Measurements from ENCODE around the gene FOXR1. TPM values are rescaled to one million over a fixed set of nuclear protein-coding genes. Genes with fewer than 3 reads are reported as not detected.
"Not testable (repeated sequence)": the region's sequence is repeated elsewhere in the genome, so short reads cannot be mapped to it uniquely, and the experiment has no call there.

The FOXR1 gene
- total RNA-seq, 1 donor: not detected

- Histone ChIP-seq H3K9me3 (ENCODE audit: low read depth, low read length) (no peaks in the 10 kb centered on the region), H4K20me1 (ENCODE audit: insufficient read depth, low read length) (no peaks in the 10 kb centered on the region), H3K4me1 (ENCODE audit: insufficient read depth, low read length) (no peaks in the 10 kb centered on the region), H3K36me3 (ENCODE audit: insufficient read depth, low read length) (no peaks in the 10 kb centered on the region), H3K4me3 (ENCODE audit: insufficient read depth, low read length) (no peak overlapping the region), H2AFZ (ENCODE audit: low read length) (no peak overlapping the region), H3K4me2 (ENCODE audit: insufficient read depth, low read length) (no peak overlapping the region), H3K79me2 (ENCODE audit: insufficient read depth, low read length) (no peaks in the 10 kb centered on the region), H3K27ac (ENCODE audit: low read depth, low read length) (no peak overlapping the region), H3K27me3 (ENCODE audit: insufficient read depth, low read length) (peaks cover 27% of the 10 kb centered on the region)
- no peak for DNase-seq (ENCODE audit: insufficient read length, low spot score, missing footprints)
- no peak for TF ChIP-seq CTCF (IDR thresholded peaks at IDR 0.05; ENCODE audit: extremely low read depth, low read depth, low read length)
Observed at GRCh38 chr11:118973985-118974384, 2.4 kb downstream of the FOXR1 start.

- no peaks in the 10 kb centered on the region for H3K79me2 ChIP-seq (ENCODE audit: insufficient read depth, low read length)
- peak; percentile 72 for DNase-seq (ENCODE audit: insufficient read length, low spot score, missing footprints)
- no peak overlapping the region for H3K4me3 ChIP-seq (ENCODE audit: insufficient read depth, low read length)
- no peak overlapping the region for H3K4me2 ChIP-seq (ENCODE audit: insufficient read depth, low read length)
- H3K27me3 ChIP-seq (ENCODE audit: insufficient read depth, low read length): peaks cover 41% of the 10 kb centered on the region
- TF ChIP-seq CTCF (IDR thresholded peaks at IDR 0.05; ENCODE audit: extremely low read depth, low read depth, low read length): no peak
- H3K4me1 ChIP-seq (ENCODE audit: insufficient read depth, low read length): no peaks in the 10 kb centered on the region
- H2AFZ ChIP-seq (ENCODE audit: low read length): no peak overlapping the region
- H4K20me1 ChIP-seq (ENCODE audit: insufficient read depth, low read length): no peaks in the 10 kb centered on the region
- no peaks in the 10 kb centered on the region for H3K36me3 ChIP-seq (ENCODE audit: insufficient read depth, low read length)
- no peak overlapping the region for H3K27ac ChIP-seq (ENCODE audit: low read depth, low read length)
- H3K9me3 ChIP-seq (ENCODE audit: low read depth, low read length): no peaks in the 10 kb centered on the region
Observed at GRCh38 chr11:118975771-118976709, 4.5 kb downstream of the FOXR1 start.

- H4K20me1 ChIP-seq (ENCODE audit: insufficient read depth, low read length): no peaks in the 10 kb centered on the region
- no peaks in the 10 kb centered on the region for H3K9me3 ChIP-seq (ENCODE audit: low read depth, low read length)
- no peaks in the 10 kb centered on the region for H3K4me1 ChIP-seq (ENCODE audit: insufficient read depth, low read length)
- no peak overlapping the region for H3K4me3 ChIP-seq (ENCODE audit: insufficient read depth, low read length)
- no peaks in the 10 kb centered on the region for H3K36me3 ChIP-seq (ENCODE audit: insufficient read depth, low read length)
- no peak for TF ChIP-seq CTCF (IDR thresholded peaks at IDR 0.05; ENCODE audit: extremely low read depth, low read depth, low read length)
- H3K79me2 ChIP-seq (ENCODE audit: insufficient read depth, low read length): no peaks in the 10 kb centered on the region
- peaks cover 36% of the 10 kb centered on the region for H3K27me3 ChIP-seq (ENCODE audit: insufficient read depth, low read length)
- DNase-seq (ENCODE audit: insufficient read length, low spot score, missing footprints): peak; percentile 61
- H2AFZ ChIP-seq (ENCODE audit: low read length): no peak overlapping the region
- H3K27ac ChIP-seq (ENCODE audit: low read depth, low read length): no peak overlapping the region
- H3K4me2 ChIP-seq (ENCODE audit: insufficient read depth, low read length): no peak overlapping the region
Observed at GRCh38 chr11:118979434-118979833, 7.9 kb downstream of the FOXR1 start.

GRCh38 chr11:118980191-118980881 lies 8.8 kb downstream of the FOXR1 start:
- Histone ChIP-seq H3K36me3 (ENCODE audit: insufficient read depth, low read length) (no peaks in the 10 kb centered on the region), H2AFZ (ENCODE audit: low read length) (peak overlapping the region; percentile 75), H3K79me2 (ENCODE audit: insufficient read depth, low read length) (no peaks in the 10 kb centered on the region), H3K4me2 (ENCODE audit: insufficient read depth, low read length) (peak overlapping the region; percentile 68), H3K9me3 (ENCODE audit: low read depth, low read length) (no peaks in the 10 kb centered on the region), H4K20me1 (ENCODE audit: insufficient read depth, low read length) (no peaks in the 10 kb centered on the region), H3K4me3 (ENCODE audit: insufficient read depth, low read length) (peak overlapping the region; percentile 27), H3K4me1 (ENCODE audit: insufficient read depth, low read length) (no peaks in the 10 kb centered on the region), H3K27me3 (ENCODE audit: insufficient read depth, low read length) (peaks cover 33% of the 10 kb centered on the region), H3K27ac (ENCODE audit: low read depth, low read length) (no peak overlapping the region)
- no peak for TF ChIP-seq CTCF (IDR thresholded peaks at IDR 0.05; ENCODE audit: extremely low read depth, low read depth, low read length)
- peak; percentile 80 for DNase-seq (ENCODE audit: insufficient read length, low spot score, missing footprints)

- not testable (repeated sequence) for H3K4me1 ChIP-seq (ENCODE audit: insufficient read depth, low read length); H4K20me1 ChIP-seq (ENCODE audit: insufficient read depth, low read length); H3K9me3 ChIP-seq (ENCODE audit: low read depth, low read length); DNase-seq (ENCODE audit: insufficient read length, low spot score, missing footprints); H3K4me3 ChIP-seq (ENCODE audit: insufficient read depth, low read length); H3K27ac ChIP-seq (ENCODE audit: low read depth, low read length); H3K79me2 ChIP-seq (ENCODE audit: insufficient read depth, low read length); H3K36me3 ChIP-seq (ENCODE audit: insufficient read depth, low read length); H3K4me2 ChIP-seq (ENCODE audit: insufficient read depth, low read length); H2AFZ ChIP-seq (ENCODE audit: low read length)
- H3K27me3 ChIP-seq (ENCODE audit: insufficient read depth, low read length): peaks cover 17% of the 10 kb centered on the region
Observed at GRCh38 chr11:118984337-118984736, 12.8 kb downstream of the FOXR1 start.

All from osteoblast (primary cell).